HG03439 (cell line): ENCODE measurements around the gene PDCL2.
A peak's percentile ranks its signal among the peaks of the same experiment; 100 is the strongest.
"Not testable (repeated sequence)": the region's sequence is repeated elsewhere in the genome, so short reads cannot be mapped to it uniquely, and the experiment has no call there.

Experiments used
- ATAC-seq: cut with Tn5 transposase; IDR thresholded peaks from one replicate; pipeline ENCODE4 v1.9.1; 2021; ENCODE audit warnings: mild to moderate bottlenecking, moderate library complexity; ENCODE audit not compliant: unreplicated experiment

The PDCL2 gene, protein sequence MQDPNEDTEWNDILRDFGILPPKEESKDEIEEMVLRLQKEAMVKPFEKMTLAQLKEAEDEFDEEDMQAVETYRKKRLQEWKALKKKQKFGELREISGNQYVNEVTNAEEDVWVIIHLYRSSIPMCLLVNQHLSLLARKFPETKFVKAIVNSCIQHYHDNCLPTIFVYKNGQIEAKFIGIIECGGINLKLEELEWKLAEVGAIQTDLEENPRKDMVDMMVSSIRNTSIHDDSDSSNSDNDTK

GRCh38 chr4:55592014-55592413 lies at the start of gene PDCL2:
Gene PDCL2, minus strand, starts transcription at chr4:55592245. Its CDS starts 136 bp downstream, at chr4:55592109.
- ATAC-seq, result no peak

DNA sequence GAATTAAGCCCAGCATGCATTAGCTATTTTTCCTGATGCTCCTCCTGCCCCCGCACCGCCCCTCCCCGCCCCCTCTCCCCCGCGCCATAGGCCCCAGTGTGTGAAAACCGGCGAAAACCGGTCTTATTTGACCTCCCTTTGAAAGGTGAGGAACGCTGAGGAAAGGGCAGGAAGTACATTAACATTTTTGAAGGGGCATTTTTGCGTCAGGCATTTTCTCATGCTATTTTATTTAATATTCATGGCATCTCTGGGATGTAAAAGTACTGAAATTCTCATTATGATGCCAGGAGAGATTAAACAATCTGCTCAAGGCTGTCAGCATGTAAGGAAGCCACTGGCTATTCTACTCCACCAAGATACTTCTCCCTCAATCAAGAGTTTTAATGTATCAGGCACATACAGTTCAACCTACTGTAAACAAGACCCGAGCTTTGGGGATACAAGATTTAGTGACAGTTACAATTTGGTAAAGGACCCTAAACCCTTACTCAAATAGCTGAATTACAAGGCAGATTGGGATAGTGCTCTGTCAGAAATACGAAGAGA lies 45.3 kb upstream of the PDCL2 start:
- no peak for ATAC-seq

DNA sequence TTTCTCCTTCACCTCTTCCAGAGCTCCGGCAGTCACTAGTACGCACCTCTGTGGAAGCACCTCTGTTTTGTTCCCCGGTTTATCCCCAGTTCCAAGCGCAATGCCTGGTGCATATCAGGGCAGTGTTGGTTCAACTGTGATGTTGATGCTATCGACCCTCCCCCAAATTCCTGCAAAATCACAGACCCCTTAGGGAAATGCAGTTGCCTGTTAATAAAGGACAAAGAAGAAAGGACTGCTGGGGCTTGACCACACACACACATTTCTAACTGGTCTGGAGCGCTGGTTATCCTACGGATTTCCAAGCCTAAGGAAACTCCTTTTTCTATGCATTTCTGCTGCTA lies 44.6 kb upstream of the PDCL2 start:
- ATAC-seq, result no peak

GRCh38 chr4:55635741-55636655 lies 44.0 kb upstream of the PDCL2 start, which contains the start of gene NMU:
Gene NMU, minus strand, starts transcription at chr4:55636298. Its CDS starts 106 bp downstream, at chr4:55636192.
- peak; percentile 84 for ATAC-seq

DNA sequence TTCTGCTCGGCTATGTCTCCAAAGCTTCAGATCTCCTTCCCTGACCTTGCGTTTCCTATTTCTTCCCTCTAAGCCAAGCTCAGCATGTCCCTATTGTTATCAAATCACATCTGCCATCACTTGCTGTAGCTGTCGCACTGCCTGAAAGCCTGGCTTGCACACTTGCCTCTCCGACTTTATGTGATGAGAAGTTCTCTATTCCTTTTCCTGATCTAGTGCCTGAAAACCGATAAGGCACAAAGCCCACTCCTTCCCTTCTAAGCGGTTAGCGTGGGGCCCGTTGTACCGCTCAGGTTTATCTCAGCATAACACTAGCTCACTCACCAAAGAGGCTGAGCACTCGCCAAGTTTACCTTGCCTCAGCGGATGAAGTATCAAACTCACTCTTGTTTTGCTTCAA lies 43.2 kb upstream of the PDCL2 start:
- no peak for ATAC-seq

- ATAC-seq, result no peak
Measured at GRCh38 chr4:55634417-55635128, 42.5 kb upstream of the PDCL2 start.

DNA sequence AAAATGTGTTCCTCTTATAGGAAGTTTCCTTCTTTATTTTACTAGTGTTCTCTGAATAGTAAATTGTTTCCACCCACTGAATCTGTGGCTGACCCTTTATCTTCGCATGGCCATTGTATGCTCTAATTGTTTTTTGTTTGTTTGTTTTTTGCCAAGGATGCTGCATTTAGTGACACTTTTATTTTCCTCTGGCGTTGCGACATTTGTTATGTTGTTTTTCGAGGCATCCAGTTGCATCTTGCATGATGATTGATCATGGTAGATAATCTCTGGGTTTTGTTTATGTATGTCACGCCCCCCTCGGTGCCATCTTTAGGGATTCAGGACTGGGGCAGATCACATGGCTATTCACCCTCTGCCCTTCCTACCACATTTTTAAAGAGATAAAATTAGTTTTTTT lies 41.9 kb upstream of the PDCL2 start:
- no peak for ATAC-seq

DNA sequence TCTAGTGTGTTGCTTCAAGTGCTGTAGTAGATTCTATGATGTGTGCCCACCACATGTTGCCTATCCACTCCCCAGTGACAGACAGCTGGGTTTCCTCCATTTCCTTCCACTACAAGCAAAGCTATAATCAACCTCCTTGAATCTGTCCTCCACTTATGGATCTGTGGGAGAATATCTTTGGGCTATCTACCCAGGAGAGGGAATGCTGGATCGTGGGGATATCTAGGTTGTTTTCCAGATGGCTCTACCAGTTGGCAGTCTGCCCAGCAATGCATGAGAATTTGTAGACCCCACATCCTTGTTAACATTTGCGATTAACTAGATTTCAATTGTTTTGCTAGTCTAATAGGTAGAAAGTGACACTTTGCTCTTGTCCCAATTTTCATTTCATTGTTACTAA lies 33.8 kb upstream of the PDCL2 start:
- no peak for ATAC-seq

DNA sequence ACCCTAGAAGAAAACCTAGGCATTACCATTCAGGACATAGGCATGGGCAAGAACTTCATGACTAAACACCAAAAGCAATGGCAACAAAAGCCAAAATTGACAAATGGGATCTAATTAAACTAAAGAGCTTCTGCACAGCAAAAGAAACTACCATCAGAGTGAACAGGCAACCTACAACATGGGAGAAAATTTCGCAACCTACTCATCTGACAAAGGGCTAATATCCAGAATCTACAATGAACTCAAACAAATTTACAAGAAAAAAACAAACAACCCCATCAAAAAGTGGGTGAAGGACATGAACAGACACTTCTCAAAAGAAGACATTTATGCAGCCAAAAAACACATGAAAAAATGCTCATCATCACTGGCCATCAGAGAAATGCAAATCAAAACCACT lies 32.0 kb upstream of the PDCL2 start:
- ATAC-seq, result not testable (repeated sequence)

DNA sequence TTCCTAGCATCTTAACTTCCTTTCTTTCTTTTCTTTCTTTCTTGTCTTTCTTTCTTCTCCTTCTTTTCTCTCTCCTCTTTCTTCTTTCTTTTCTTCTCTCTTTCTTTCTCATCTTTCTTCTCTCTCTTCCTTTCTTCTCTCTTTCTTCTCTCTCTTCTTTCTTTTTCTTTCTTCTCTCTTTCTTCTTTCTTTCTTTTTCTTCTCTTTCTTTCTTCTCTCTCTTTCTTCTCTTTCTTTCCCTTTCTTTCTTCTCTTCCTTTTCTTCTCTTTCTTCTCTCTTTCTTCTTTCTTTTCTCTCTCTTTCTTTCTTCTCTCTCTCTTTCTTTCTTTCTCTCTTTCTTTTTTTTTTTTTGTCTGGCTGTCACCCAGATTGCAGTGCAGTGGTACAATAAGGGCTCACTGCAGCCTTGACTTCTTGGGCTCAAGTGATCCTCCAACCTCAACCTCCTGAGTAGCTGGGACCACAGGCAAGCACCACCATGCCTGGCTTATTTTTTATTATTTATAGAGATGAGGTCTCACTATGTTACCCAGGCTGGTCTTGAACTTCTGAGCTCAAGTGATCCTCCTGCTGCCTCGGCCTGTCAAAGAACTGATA lies 26.6 kb upstream of the PDCL2 start:
- no peak for ATAC-seq

DNA sequence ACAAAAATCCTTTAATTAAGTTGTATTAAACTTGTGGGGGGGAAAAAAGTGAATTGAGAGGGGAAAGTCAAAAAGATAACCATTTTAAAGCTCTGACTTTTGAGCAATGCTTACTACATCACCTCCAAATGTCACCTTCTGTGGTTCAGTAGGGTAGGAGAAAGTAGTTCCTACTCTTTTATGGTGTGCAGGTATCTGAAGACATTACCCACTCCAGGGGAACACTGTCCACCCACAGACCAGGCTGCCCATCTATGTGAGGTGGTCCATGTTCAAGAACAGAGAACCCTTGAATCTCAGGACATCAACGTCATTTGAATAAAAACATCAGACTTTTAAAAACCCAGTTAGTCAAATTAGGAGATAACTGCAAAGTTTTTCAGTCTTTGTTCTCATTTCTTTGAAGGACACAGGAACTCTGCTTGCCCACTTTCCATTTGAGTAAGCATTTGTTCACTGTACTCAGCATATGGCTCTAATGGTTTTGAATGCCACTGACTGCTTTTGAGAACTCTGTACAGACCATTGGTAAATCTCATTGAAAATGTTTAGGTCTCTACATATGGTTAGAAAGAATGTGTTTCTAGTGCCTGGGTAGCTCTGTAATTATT lies 25.6 kb upstream of the PDCL2 start:
- peak; percentile 99 for ATAC-seq

GRCh38 chr4:55615008-55615407 lies 23.0 kb upstream of the PDCL2 start:
- no peak for ATAC-seq

GRCh38 chr4:55613621-55614020 lies 21.6 kb upstream of the PDCL2 start:
- no peak for ATAC-seq

DNA sequence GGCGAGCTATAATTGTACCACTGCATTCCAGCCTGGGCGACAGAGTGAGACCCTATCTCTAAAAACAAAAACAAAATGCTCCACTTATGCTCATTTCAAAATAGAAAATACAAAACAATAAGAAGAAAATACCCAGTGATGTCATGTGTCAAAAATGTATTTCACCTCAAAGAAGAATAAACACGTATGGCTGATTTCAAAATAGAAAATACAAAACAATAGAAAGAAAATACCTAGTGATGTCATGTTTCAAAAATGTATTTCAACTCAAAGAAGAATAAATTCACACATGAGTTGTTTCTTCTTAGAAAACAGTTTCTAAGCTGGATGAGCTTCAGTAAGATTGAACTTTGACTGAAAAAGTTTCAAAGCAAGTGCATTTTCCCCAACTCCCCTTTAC lies 20.3 kb upstream of the PDCL2 start:
- ATAC-seq, result no peak

DNA sequence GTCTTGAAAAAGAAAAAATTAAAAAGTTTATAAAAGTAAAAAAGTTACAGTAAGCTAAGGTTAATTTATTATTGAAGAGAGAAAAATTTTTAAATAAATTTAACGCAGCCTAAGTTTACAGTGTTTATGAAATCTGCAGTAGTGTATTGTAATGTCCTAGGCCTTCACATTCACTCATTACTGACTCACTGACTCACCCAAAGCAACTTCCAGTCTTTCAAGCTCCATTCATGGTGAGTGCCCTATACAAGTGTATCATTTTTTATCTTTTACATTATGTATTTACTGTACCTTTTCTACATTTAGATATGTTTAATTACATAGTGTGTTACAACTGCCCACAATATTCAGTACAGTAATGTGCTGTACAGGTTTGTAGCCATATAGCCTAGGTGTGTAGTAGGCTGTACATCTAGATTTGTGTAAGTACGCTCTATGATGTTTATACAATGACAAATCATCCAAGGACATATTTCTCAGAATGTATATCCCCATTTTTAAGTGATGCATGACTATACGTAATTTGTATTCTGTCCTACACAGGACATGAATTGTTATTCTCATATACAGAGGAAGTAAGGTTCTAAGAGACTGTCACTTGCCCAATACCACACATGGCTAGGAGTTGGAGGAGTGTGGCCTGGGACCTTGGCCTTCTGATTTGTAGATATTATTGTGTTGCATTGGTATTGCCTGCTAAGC lies 19.5 kb upstream of the PDCL2 start:
- no peak for ATAC-seq

GRCh38 chr4:55610381-55610780 lies 18.3 kb upstream of the PDCL2 start:
- no peak for ATAC-seq

- ATAC-seq, result no peak
Measured at GRCh38 chr4:55609393-55609866, 17.4 kb upstream of the PDCL2 start.

- no peak for ATAC-seq
Measured at GRCh38 chr4:55608591-55608990, 16.5 kb upstream of the PDCL2 start.

- ATAC-seq, result no peak
Measured at GRCh38 chr4:55604996-55605395, 13.0 kb upstream of the PDCL2 start.

GRCh38 chr4:55600640-55601039 lies 8.6 kb upstream of the PDCL2 start:
- ATAC-seq, result no peak
